SK-N-SH (cell line): ENCODE data around the gene SAMM50. TPM values are rescaled to one million over a fixed set of nuclear protein-coding genes. Genes with fewer than 3 reads are reported as not detected.

Source experiments
- CTCF ChIA-PET: fragments of 300-600, 350-600 bp; formaldehyde crosslinking; extraction: SDS; loops from one replicate; lab custom pipeline; 2021; lab: Yijun Ruan, JAX
- POLR2A ChIA-PET: fragments of 350-600 bp; sonication (Branson Sonifier 250); formaldehyde crosslinking; extraction: SDS; loops from one replicate; lab custom pipeline; 2020; ENCODE audit warnings: antibody characterized with exemption, inconsistent platforms; lab: Yijun Ruan, JAX
- DNase-seq: peaks from one replicate; pipeline ENCODE4 v3.0.0; 2012
- H2AFZ ChIP-seq: fragments of 200-600 bp; sonication (generic); 2 replicates; pipeline ENCODE4 v1.8.1; 2016; ENCODE audit warnings: antibody characterized with exemption, mild to moderate bottlenecking, low read depth
- H3F3A ChIP-seq: fragments of 200-600 bp; sonication (generic); replicated peaks from 2 replicates; pipeline ENCODE3; 2016; ENCODE audit warnings: antibody characterized with exemption, mild to moderate bottlenecking; ENCODE audit not compliant: insufficient read depth
- H3K27ac ChIP-seq, 2 experiments: fragments of 200-500 bp in 1 of 2; fragments of 200-600 bp in 1 of 2; sonication (Bioruptor generic) in 1 of 2; sonication (generic), shearing (Covaris generic) in 1 of 2; 2 replicates each; pipeline versions ENCODE4 v1.5.1 to v1.6.1; 2014 to 2016; ENCODE audit warnings: low read depth in 2 of 2, inconsistent platforms in 1 of 2, low read length in 1 of 2, mild to moderate bottlenecking in 1 of 2, mixed read lengths in 1 of 2
- H3K27me3 ChIP-seq: fragments of 200-600 bp; sonication (generic), shearing (Covaris generic); 2 replicates; pipeline ENCODE4 v1.6.1; 2016; ENCODE audit warnings: mixed run types; ENCODE audit not compliant: insufficient read depth
- H3K36me3 ChIP-seq, 2 experiments: fragments of 200-500 bp in 1 of 2; fragments of 200-600 bp in 1 of 2; sonication (Bioruptor generic) in 1 of 2; sonication (generic) in 1 of 2; replicated peaks in 1 of 2; 2 replicates each; pipeline versions ENCODE3 to v1.5.1; 2014 to 2016; ENCODE audit warnings: low read length in 1 of 2, mild to moderate bottlenecking in 1 of 2; ENCODE audit not compliant: insufficient read depth in 2 of 2, control insufficient read depth in 1 of 2
- H3K4me1 ChIP-seq, 2 experiments: fragments of 200-500 bp in 1 of 2; fragments of 200-600 bp in 1 of 2; sonication (Bioruptor generic) in 1 of 2; sonication (generic), shearing (Covaris generic) in 1 of 2; 2 replicates each; pipeline versions ENCODE4 v1.5.1 to v1.6.1; 2014 to 2016; ENCODE audit warnings: low read depth in 1 of 2, low read length in 1 of 2, mixed run types in 1 of 2; ENCODE audit not compliant: insufficient read depth in 2 of 2, control insufficient read depth in 1 of 2
- H3K4me2 ChIP-seq: fragments of 200-600 bp; sonication (generic), shearing (Covaris generic); 2 replicates; pipeline ENCODE4 v1.6.1; 2017; ENCODE audit warnings: mixed run types
- H3K4me3 ChIP-seq, 2 experiments: fragments of 200-500 bp in 1 of 2; fragments of 200-600 bp in 1 of 2; sonication (Bioruptor generic) in 1 of 2; sonication (generic), shearing (Covaris generic) in 1 of 2; 2 replicates each; pipeline versions ENCODE4 v1.5.1 to v1.8.1; 2014 to 2016; ENCODE audit warnings: low read depth in 2 of 2, inconsistent platforms in 1 of 2, low read length in 1 of 2, mild to moderate bottlenecking in 1 of 2, mixed read lengths in 1 of 2, moderate library complexity in 1 of 2
- H3K79me2 ChIP-seq: fragments of 200-600 bp; sonication (generic); 2 replicates; pipeline ENCODE4 v1.8.1; 2017; ENCODE audit warnings: mild to moderate bottlenecking; ENCODE audit not compliant: insufficient read depth
- H3K9ac ChIP-seq: fragments of 200-600 bp; sonication (generic); 2 replicates; pipeline ENCODE4 v1.6.1; 2017; ENCODE audit warnings: mixed run types
- H3K9me2 ChIP-seq: fragments of 200-600 bp; sonication (generic); 2 replicates; pipeline ENCODE4 v1.6.1; 2017; ENCODE audit warnings: mixed run types
- H3K9me3 ChIP-seq: fragments of 200-600 bp; sonication (generic); 2 replicates; pipeline ENCODE4 v1.6.1; 2017; ENCODE audit warnings: mixed run types, mild to moderate bottlenecking, moderate library complexity
- H4K20me1 ChIP-seq: fragments of 200-600 bp; sonication (generic); 2 replicates; pipeline ENCODE4 v1.6.1; 2017; ENCODE audit warnings: mild to moderate bottlenecking, mixed run types; ENCODE audit not compliant: insufficient read depth
- ELF1 ChIP-seq: IDR thresholded peaks from 2 replicates; pipeline ENCODE4 v1.4.0; 2012
- EP300 ChIP-seq, 2 experiments: IDR thresholded peaks; 2 replicates each; pipeline versions ENCODE4 v1.4.0 to v1.6.1; 2012; ENCODE audit warnings: borderline replicate concordance in 1 of 2, low read depth in 1 of 2, low read length in 1 of 2
- EZH2phosphoT487 ChIP-seq: fragments of 200-600 bp; sonication (generic); IDR thresholded peaks from 2 replicates; pipeline ENCODE4 v1.6.1; 2017; ENCODE audit warnings: low read depth, mixed run types, mild to moderate bottlenecking, antibody characterized with exemption, moderate library complexity, borderline replicate concordance
- GABPA ChIP-seq: IDR thresholded peaks from 2 replicates; pipeline ENCODE4 v1.4.0; 2012; ENCODE audit warnings: low read depth, mild to moderate bottlenecking
- MEF2A ChIP-seq: IDR thresholded peaks from 2 replicates; pipeline ENCODE4 v1.4.0; 2012; ENCODE audit warnings: low read depth, borderline replicate concordance
- NRF1 ChIP-seq: IDR thresholded peaks from 2 replicates; pipeline ENCODE4 v1.6.1; 2012; ENCODE audit warnings: low read depth, mild to moderate bottlenecking, low read length
- RAD21 ChIP-seq: IDR thresholded peaks from 2 replicates; pipeline ENCODE4 v1.6.1; 2012; ENCODE audit warnings: mild to moderate bottlenecking, low read length
- RCOR1 ChIP-seq: fragments of 150-350 bp; IDR thresholded peaks from 2 replicates; pipeline ENCODE4 v1.6.1; 2017; ENCODE audit warnings: antibody characterized with exemption, low read length
- REST ChIP-seq: IDR thresholded peaks from 2 replicates; pipeline ENCODE4 v1.6.1; 2012; ENCODE audit warnings: mild to moderate bottlenecking, low read depth, low read length, moderate library complexity
- TCF12 ChIP-seq: IDR thresholded peaks from 2 replicates; pipeline ENCODE4 v1.4.0; 2012
- WGBS: methylation state at CpG from one replicate; pipeline ENCODE4 v1.1.6; 2017; ENCODE audit warnings: low lambda C conversion rate; 5-methylcytosine and 5-hydroxymethylcytosine counted together
- polyA plus RNA-seq, 3 experiments: library from polyadenylated mRNA; depleted of rRNA; stranded (reverse); fragments of >200 nt; gene quantifications; 2 replicates each; pipeline ENCODE4 v1.2.3, GENCODE V29; 2012
- TF ChIP-seq, protein P1 (sequence below): IDR thresholded peaks from 2 replicates; pipeline ENCODE4 v1.4.0; 2012; ENCODE audit warnings: low read depth

Gene SAMM50
- polyA plus RNA-seq, 1 of the 3 experiments (the other 2 are of a cell fraction) = 49.6 TPM

GRCh38 chr22:44001521-44001920 is 46.3 kb downstream of the SAMM50 start:
- Histone ChIP-seq H3K36me3 (peaks cover 25 to 30% of the 10 kb centered on the region in 2 experiments), H4K20me1 (no peaks in the 10 kb centered on the region), H3K4me2 (no peak overlapping the region), H3K27me3 (no peaks in the 10 kb centered on the region), H3K4me1 (no peaks in the 10 kb centered on the region), H2AFZ (no peak overlapping the region), H3K79me2 (no peaks in the 10 kb centered on the region), H3K9me3 (peaks cover 6% of the 10 kb centered on the region; the same call in 1 of the 2 replicates), H3K4me3 (no peak overlapping the region), H3F3A (peaks cover 5% of the 10 kb centered on the region), H3K9me2 (no peaks in the 10 kb centered on the region), H3K27ac (no peak overlapping the region), H3K9ac (no peak overlapping the region)
- WGBS = 93% methylated on average over 7 of the region's 7 CpGs
- ChIA-PET POLR2A (interaction anchor here (1.0 kb wide), 1 partner anchor 8 kb away, joined by 3 read pairs; no protein-coding TSS in a partner anchor), CTCF (interaction anchor here (1.1 to 2.3 kb wide), 4 partner anchors 9 to 84 kb away, joined by 3 to 19 read pairs (median 4); no protein-coding TSS in a partner anchor)
- no peak for DNase-seq
- no peak for TF ChIP-seq EP300 (IDR thresholded peaks at IDR 0.05; ENCODE audit: borderline replicate concordance in 1 of 2, low read depth in 1 of 2, low read length in 1 of 2)
- TF ChIP-seq MEF2A = no peak
- TF ChIP-seq REST = no peak

DNA sequence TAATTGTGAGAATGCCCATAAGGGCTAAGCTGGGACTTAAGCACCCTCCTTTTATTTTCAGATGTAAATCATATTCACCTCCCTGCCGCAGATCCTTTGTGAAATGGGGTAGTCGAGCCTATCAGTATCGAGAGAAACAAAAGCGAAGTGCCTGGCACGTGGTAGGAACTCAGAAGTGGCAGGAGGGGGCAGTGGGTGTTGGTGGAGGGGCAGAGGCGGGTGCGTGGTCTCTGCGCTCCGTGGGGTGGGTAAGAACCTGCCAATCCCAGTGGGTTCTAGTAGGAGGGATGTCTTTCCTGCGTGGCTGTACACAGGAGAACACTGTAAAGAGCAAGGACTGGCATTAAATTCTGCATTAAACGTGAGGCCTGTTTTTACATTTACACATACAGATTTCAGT is 47.1 kb downstream of the SAMM50 start:
- H3K27me3 ChIP-seq = no peaks in the 10 kb centered on the region
- H3K4me3 ChIP-seq = no peak overlapping the region
- no peak overlapping the region for H3K9ac ChIP-seq
- ChIA-PET CTCF (interaction anchor here (1.1 to 2.3 kb wide), 4 partner anchors 9 to 83 kb away, joined by 3 to 19 read pairs (median 4); no protein-coding TSS in a partner anchor), POLR2A (interaction anchor here (1.0 kb wide), 1 partner anchor 9 kb away, joined by 3 read pairs; no protein-coding TSS in a partner anchor)
- no peak overlapping the region for H3K27ac ChIP-seq
- no peak for DNase-seq
- H3F3A ChIP-seq = peaks cover 5% of the 10 kb centered on the region
- no peaks in the 10 kb centered on the region for H3K9me2 ChIP-seq
- H3K36me3 ChIP-seq = peaks cover 20 to 22% of the 10 kb centered on the region in 2 experiments
- H3K9me3 ChIP-seq = peaks cover 6% of the 10 kb centered on the region; the same call in 1 of the 2 replicates
- H2AFZ ChIP-seq = no peak overlapping the region
- 97% methylated on average over 11 of the region's 11 CpGs for WGBS
- H4K20me1 ChIP-seq = no peaks in the 10 kb centered on the region
- no peaks in the 10 kb centered on the region for H3K4me1 ChIP-seq
- no peaks in the 10 kb centered on the region for H3K79me2 ChIP-seq
- TF ChIP-seq GABPA = no peak
- TF ChIP-seq TCF12 = no peak
- no peak for TF ChIP-seq RCOR1
- TF ChIP-seq, protein P1, sequence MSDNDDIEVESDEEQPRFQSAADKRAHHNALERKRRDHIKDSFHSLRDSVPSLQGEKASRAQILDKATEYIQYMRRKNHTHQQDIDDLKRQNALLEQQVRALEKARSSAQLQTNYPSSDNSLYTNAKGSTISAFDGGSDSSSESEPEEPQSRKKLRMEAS = no peak
- no peak for TF ChIP-seq NRF1
- TF ChIP-seq RAD21 = no peak
- no peak for TF ChIP-seq EP300 (IDR thresholded peaks at IDR 0.05; ENCODE audit: borderline replicate concordance in 1 of 2, low read depth in 1 of 2, low read length in 1 of 2)
- TF ChIP-seq ELF1 = no peak
- no peak for TF ChIP-seq EZH2phosphoT487
- no peak overlapping the region for H3K4me2 ChIP-seq
